Tracheal epithelial cell (primary cell): ENCODE measurements around the gene AGBL2. TPM values are rescaled to one million over a fixed set of nuclear protein-coding genes. Genes with fewer than 3 reads are reported as not detected.

Source experiments
- total RNA-seq: library from RNA; depleted of rRNA; stranded (reverse); fragments of >200 nt; gene quantifications from 2 replicates; pipeline ENCODE4 v1.2.1, GENCODE V29; 2014

Gene AGBL2, protein sequence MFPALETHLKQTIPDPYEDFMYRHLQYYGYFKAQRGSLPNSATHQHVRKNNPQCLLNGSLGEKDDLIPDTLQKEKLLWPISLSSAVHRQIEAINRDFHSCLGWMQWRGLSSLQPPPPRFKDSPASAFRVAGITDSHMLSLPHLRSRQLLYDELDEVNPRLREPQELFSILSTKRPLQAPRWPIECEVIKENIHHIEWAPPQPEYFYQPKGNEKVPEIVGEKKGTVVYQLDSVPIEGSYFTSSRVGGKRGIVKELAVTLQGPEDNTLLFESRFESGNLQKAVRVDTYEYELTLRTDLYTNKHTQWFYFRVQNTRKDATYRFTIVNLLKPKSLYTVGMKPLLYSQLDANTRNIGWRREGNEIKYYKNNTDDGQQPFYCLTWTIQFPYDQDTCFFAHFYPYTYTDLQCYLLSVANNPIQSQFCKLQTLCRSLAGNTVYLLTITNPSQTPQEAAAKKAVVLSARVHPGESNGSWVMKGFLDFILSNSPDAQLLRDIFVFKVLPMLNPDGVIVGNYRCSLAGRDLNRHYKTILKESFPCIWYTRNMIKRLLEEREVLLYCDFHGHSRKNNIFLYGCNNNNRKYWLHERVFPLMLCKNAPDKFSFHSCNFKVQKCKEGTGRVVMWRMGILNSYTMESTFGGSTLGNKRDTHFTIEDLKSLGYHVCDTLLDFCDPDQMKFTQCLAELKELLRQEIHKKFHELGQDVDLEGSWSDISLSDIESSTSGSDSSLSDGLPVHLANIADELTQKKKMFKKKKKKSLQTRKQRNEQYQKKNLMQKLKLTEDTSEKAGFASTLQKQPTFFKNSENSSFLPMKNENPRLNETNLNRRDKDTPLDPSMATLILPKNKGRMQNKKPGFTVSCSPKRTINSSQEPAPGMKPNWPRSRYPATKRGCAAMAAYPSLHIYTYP
- total RNA-seq, result 0.43 and 0.48 TPM in 2 replicates

GRCh38 chr11:47715082-47715669 lies at the start of gene AGBL2:
Gene AGBL2 (minus strand): TSS chr11:47715369. CDS start chr11:47714650, 719 bp downstream.

DNA sequence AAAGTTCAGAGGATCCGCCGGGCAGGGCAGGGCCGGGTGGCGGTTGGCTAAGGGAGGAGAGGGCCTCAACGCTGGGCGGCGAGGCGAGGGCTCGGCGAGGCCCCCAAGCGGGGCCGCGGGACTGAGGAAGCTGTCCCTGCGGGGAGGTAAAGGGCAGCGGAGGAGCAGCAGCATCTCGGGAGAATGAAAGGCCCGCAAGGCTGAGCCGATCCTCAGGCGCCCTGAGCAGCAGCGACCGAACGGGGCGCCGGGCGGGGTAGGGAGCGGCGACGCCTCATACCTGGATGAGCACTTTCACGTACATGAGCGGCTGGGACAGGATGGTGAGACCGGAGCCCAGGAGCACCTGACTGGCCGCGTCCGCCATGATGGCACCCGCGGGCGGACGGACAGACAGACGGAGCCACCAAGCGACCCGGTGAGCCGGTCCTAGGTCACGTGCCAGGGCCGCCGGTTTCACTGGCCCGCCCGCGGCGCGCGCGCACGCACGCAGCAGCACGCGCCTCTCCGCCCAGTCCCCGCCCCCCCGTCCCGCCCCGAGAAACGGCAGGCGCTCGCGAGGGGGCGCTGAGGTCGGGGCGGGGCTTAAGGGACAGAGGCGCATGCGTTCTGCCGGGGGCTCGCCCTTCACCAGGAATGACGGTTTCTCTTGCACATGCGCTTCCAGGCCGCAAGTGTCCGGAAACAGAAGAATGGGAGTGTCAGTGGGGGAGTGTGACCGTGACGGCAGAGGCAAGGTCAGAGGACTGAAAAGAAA lies 72.9 kb downstream of the AGBL2 start, which contains the start of gene MTCH2:
Gene MTCH2 (minus strand): TSS at position 461 of the 757 bp plus-strand sequence. CDS start 94 bp downstream, at position 367.

Other genes with a start within 250 kb of the AGBL2 start
- 65.0 and 90.6 TPM in 2 replicates for gene CELF1, start 162.2 kb downstream of the AGBL2 start, total RNA-seq
- 156 and 168 TPM in 2 replicates for gene PTPMT1, start 149.8 kb downstream of the AGBL2 start, total RNA-seq
- 12.8 and 14.9 TPM in 2 replicates for gene KBTBD4, start 136.4 kb downstream of the AGBL2 start, total RNA-seq
- 64.8 and 67.0 TPM in 2 replicates for gene NDUFS3, start 136.3 kb downstream of the AGBL2 start, total RNA-seq
- not detected in 2 replicates for gene FAM180B, start 128.7 kb downstream of the AGBL2 start, total RNA-seq
- gene C1QTNF4, start 121.0 kb downstream of the AGBL2 start, total RNA-seq, result 0.43 TPM in 1 of 2 replicates, not detected in the other
- gene MTCH2, start 72.8 kb downstream of the AGBL2 start, total RNA-seq, result 66.3 and 76.6 TPM in 2 replicates
- 47.0 and 53.5 TPM in 2 replicates for gene FNBP4, start 52.0 kb upstream of the AGBL2 start, total RNA-seq
- 24.1 and 31.1 TPM in 2 replicates for gene NUP160, start 133.0 kb upstream of the AGBL2 start, total RNA-seq